ENCODE results near the gene ZNF609.
"Not testable (repeated sequence)": the region's sequence is repeated elsewhere in the genome, so short reads cannot be mapped to it uniquely, and the experiment has no call there.

Gene ZNF609

DNA sequence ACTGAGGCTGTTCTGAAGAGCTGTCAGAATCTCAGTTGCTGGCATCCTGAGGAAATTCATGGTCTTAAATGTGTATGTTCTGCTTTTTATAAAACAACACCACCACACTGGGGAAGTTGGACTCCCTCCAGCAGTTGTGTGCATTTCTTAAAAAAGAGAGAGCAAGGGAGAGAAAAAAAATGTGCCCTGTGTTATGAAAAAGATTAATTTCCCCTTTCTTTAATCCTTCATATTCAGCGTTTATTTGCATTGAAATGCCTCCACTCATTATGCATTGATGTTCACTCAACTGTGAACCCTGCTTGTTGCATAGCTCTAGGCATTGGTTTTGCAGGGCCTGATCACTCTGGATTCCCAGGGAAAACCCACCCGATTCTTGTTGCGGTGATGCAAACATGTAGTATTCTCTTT is 4.4 kb upstream of the ZNF609 start:
- DNase-seq (ENCODE audit: low read depth) = no peak
- H3K4me3 ChIP-seq (ENCODE audit: low read depth, low read length) = no peak overlapping the region

DNA sequence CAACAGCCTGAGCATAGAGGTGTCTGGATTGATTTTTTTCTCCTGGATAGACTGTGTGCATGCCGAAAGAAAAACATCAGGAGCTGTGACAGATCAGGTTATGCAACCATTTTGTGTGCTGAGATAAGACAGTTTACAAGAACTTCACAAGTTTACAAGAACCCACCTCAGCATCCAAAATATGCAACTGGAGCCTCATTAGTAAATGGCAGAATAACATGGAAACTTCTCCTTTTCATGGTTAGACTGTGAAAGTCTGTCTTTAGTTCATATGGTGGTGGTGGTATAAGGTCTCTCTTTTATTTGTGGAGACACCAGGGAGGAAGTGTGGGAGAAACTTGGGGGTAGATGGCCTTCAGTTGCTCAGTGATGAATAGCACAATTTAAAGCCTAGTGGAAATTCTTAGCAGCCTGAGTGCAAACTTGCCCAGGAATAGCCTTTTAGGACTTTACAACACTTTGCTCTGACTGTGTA is 3.7 kb upstream of the ZNF609 start:
- H3K4me3 ChIP-seq (ENCODE audit: low read depth, low read length) = no peak overlapping the region
- no peak for DNase-seq (ENCODE audit: low read depth)

DNA sequence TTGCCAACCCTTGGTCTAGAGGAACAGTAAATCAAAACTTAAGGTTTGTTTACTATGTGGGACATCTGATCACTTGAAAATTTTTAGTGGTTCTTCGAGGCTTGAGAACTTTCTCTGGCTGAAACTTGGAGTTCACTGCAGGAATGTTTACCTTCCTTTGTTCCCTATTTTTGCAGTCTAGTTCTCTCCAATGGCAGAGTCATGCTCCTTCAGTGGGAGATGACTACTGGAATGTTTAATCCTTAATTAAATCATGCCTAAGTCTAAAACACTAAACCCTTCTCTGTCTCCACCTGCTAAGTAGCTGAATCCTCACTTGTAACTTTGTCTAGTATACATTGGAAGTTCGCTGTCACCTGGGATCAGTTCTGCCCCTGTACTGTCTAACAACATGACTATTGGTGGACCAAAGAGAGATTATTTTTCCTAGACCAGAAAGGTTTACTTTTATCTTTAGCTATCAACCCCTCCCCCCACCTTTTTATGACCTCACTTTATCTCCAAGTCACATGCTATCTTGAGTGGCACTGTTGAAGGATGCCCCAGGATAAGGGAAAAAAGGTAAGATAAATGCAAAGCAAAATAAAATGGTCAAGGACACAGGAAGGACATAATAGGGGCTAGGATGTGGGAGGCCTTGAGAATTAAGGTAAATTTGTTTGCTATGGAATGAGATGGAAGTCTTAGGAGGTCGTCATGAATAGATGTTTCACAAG is 1.2 kb upstream of the ZNF609 start:
- no peak overlapping the region for H3K4me3 ChIP-seq (ENCODE audit: low read depth, low read length)
- no peak for DNase-seq (ENCODE audit: low read depth)

DNA sequence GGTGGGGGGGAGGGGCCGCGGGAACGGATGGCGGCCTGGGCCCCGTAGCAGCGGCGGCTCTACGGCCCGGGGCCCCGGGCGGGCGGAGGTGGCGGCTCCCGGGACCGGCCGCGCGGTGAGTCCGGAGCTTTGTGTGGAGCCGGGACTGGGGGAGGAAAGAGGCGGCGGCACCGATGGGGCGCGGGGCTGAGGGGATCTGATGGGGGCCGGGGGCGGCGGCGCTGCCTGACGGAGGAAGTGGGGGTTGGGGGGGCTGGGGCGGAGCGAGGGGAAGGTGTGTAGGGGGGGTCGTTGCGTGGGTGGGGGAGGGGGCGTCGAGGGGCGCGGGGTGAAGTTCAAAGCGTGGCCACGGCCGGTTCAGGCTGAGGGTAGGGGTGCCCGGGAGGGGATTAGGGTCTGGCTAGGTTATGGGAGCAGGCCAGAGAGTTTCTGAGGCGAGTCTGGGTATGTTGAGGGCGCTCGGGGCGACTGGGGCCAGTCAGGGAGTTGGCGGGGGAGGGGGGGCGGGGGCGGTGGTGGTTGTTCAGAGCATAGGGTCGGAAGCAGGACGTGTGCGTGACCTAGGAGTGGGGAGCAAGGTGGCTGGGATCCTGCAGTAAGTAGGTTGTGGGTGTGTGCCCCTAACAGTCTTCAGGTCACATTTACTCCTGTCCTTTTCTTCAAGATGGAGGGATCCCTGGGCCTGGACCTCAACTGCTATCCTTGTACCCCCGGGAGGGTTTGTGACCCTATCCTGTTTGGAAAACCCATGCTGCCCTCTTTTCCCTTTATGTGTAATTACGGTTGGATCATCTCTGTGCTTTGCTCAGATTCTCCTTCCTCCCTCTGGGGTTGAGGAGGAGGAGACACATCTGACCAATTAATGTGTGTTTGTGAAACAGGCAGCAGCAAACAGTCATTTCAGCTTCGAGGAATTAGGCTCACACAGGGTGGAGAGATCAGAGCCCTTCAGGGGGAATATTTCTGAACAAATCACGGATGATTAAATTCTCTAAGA is 644 bp downstream of the ZNF609 start:
- H3K4me3 ChIP-seq (ENCODE audit: low read depth, low read length) = peak overlapping the region; percentile 65
- peak; percentile 42 for DNase-seq (ENCODE audit: low read depth)

DNA sequence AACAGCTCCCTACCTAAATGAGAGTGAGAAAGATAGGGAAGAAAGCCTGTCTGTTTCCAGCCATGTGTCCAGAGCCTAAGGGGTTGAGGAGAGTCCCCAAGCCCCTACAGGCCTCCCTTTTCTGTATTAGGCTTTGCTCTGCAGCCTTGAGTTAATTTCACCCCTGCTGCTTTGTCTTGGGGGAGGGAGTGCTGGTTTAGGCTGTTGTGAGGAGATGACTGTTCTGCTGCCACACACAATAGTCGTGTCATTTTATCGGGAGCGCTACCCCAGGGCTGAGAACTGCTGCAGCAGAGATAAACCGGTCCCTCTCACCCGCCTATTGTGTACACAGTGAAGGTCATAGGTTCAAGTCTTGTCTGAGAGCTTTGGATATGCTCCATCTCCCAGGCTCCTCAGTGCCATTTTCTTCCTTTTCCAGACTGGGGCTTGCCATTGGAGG is 1.4 kb downstream of the ZNF609 start:
- no peak for DNase-seq (ENCODE audit: low read depth)
- peak overlapping the region; percentile 65 for H3K4me3 ChIP-seq (ENCODE audit: low read depth, low read length)

DNA sequence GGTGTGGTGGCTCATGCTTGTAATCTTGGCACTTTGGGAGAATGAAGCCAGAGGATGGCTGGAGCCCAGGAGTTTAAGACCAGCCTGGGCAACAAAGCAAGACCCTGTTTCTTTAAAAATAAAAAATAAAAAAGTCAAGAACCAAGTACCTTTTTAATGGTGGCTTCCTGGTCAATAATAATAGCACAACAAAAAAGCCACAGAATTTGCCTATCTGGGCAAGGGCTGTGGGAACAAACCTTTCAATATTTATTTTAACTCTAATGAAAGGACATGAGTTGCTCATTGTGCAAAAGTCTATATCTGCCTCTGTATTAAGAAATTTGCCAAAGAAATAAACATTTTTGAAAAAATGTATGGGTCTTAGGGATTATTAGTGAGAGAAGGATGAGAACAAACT is 2.1 kb downstream of the ZNF609 start:
- no peak overlapping the region for H3K4me3 ChIP-seq (ENCODE audit: low read depth, low read length)
- DNase-seq (ENCODE audit: low read depth) = no peak

DNA sequence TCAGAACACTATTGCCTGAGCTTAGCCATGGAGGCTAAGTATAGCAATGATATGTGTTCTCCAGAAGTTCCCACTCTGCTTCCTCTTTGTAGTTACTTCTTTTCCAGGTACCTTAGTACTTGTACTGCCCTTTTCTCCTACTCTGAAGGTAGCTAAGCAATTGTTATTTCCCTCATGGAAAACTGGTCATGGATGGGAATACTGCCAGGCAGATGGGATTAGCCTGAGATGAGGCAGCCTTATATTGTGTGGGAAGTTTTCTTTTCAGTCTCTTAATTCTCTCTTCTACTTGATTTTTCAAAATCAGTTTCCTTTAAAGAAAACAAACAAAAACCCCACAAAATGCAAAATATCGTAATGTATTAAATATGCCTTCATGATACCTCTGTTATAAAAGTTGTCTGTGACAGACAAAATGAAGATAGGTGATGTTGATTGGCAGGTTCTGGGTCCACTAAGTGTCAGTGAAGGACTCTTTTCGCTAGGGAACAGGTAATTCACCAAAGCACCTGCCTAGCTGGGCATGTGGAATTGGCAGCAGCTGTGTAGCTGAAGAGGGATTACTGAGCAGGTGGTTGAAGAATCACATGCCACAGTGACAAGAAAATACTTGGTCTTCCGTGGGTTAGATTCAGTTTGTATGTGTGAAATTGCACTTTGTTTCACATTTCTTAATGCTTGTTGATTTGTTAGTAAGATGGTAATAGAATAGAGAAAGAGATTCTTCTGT is 4.1 kb downstream of the ZNF609 start:
- no peak overlapping the region for H3K4me3 ChIP-seq (ENCODE audit: low read depth, low read length)
- no peak for DNase-seq (ENCODE audit: low read depth)

DNA sequence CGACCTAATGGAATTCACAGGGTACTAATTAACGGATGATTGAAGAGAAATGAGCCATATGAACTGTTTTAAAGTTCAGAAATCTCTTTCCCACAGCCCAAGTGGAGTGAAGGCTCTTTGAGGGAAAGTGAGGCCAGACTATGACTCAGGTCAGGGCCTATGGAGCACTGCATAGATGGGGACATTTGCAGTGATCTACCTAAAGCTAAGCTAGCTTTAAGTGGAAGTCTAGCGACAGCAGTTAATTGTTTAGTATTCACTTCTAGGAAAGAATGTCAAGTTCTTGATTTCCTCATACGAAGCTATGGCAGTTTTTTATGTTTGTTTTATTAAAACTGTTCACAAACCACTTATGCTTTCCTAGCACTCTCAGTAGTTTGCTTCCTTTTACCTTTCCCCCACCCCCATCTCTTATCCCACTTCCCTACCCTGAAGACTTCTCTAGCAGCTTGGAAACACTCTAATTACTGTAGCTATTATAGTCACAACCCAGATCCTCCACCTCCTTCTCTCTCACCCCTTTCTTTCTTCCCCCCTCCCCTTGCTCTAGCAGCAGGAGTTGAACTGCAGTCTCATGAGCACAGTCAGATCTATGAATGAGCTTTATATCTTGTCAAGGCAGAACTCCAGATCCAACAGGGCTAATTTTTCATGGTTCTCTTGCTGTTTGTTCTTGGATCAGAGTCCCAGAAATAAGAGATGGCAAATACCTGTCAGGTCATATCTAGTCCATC is 6.2 kb downstream of the ZNF609 start:
- no peak overlapping the region for H3K4me3 ChIP-seq (ENCODE audit: low read depth, low read length)
- DNase-seq (ENCODE audit: low read depth) = no peak

DNA sequence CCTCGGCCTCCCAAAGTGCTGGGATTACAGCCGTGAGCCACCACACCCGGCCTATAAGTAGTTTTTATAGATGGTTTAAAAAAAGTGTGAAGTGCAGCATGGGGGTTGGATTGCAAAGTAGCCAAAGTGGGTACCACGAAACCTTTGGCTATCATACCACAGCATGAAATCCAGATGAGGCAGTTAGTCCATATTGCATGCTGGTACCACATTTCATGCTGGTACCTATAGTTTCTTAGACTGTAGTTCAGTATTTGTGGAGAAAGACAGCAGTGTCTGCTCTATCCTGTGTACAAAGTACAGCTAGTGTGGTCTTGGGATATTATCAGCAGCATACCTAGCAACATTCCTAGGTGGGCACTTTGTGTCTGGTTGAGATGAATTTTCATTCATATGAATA is 11.8 kb downstream of the ZNF609 start:
- no peak overlapping the region for H3K4me3 ChIP-seq (ENCODE audit: low read depth, low read length)
- no peak for DNase-seq (ENCODE audit: low read depth)

DNA sequence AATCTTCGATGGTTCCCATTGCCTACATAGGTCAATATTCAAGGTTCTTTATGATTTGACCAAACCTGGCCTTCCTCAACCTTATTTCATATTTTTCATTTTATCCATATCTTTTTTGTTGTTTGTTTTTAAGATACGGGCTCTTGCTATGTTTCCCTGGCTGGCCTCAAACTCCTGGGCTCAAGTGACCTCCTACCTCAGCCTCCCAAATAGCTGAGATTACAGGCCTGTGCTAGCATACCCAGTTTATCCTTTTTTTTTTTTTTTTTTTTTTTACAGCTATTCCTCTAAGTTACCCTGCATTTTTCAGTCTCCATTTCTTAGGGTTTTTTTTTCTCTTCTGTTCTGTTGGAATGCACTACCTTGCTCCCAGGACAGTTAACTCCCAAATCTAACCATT is 14.5 kb downstream of the ZNF609 start:
- no peak for DNase-seq (ENCODE audit: low read depth)
- H3K4me3 ChIP-seq (ENCODE audit: low read depth, low read length) = no peak overlapping the region

DNA sequence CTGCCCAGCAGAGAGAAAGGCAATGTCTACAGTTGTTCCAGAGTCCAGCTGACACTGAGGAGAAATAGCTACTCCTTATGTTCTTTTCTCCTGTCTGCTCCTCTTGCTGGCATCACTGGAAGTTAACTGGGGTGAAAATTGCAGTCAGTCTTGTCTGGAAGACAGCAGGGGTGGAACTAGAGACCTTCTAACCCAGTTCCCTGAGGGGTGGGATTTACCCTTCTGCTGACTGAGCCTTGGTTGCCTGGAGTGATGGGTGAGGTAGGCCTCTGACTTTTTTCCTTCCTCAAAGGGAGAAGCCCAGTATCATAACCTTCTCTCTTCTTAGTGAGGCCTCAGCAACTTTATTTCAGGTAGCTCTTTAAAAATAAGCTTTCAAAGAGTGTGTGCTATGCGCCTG is 16.2 kb downstream of the ZNF609 start:
- DNase-seq (ENCODE audit: low read depth) = no peak
- no peak overlapping the region for H3K4me3 ChIP-seq (ENCODE audit: low read depth, low read length)

DNA sequence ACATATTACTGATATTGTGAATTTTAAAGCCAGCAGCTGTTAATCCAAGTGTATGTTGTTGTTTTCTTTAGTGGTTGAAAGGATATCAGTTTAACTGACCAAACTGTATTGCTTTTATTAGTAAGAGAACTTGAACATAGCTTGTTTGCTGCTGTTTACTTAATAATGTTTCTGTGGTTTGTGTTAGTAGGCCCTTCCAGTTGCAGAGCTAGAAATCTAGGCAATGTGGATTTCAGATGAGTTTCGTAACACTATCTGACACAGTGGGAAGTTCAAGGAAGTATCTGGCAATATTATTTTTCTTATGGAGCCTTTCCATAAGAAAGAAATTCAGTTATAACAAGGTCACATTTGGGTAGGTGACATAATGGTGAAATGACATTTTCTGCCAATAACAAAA is 18.5 kb downstream of the ZNF609 start:
- DNase-seq (ENCODE audit: low read depth) = peak; percentile 32
- H3K4me3 ChIP-seq (ENCODE audit: low read depth, low read length) = no peak overlapping the region

DNA sequence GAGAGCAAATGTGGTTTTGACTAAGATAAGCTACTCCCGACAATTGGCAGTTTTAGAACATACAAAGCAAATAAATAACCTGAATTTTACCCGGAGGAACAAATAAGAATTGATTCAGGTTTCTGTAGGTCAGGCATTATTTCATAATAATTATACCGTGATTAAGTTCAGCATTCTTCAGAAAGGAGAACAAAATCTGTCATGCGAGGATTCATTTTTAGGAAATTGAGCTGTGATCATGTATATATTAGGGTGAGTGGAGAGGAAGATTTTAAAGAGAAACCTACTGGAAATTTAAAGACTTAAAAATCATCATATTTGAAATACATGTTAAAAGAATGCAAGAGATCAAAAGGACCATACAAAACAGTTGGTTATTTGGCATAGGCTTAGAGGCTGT is 20.5 kb downstream of the ZNF609 start:
- H3K4me3 ChIP-seq (ENCODE audit: low read depth, low read length) = no peak overlapping the region
- no peak for DNase-seq (ENCODE audit: low read depth)

DNA sequence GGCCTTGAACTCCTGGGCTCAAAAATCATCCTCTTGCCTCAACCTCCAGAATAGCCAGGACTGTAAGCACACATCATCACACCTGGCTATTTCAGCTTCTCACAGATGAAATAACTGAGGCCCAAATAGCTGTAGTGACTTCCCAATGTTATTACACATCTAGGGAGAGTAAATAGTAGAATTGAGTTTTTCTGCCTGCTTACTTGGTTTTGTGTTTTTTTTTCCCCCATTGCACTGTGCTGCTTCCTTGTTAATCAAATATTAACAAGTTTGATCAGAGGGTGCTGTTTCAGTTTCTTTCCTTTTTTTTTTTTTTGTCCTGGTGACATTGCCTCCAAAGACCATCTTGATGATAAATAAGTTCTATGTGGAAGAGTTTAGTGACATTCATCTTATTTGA is 23.4 kb downstream of the ZNF609 start:
- no peak overlapping the region for H3K4me3 ChIP-seq (ENCODE audit: low read depth, low read length)
- DNase-seq (ENCODE audit: low read depth) = no peak

DNA sequence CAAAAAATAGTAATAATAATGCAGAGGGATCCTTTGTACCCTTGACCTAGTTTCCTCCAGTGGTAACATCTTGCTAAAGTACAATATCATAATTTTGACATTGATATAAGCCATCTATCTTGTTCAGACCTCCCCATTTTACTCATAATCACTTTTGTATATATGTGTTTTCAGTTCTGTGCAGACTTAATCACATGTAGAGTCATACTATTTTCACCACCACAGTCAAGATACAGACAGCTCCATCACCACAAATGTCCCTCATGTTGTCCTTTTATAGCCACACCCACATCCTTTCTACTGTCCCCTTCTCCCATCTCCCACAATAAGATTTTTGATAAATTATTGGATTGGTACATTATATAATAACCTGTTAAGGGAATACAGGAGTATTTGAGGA is 25.4 kb downstream of the ZNF609 start:
- H3K4me3 ChIP-seq (ENCODE audit: low read depth, low read length) = no peak overlapping the region
- DNase-seq (ENCODE audit: low read depth) = no peak

DNA sequence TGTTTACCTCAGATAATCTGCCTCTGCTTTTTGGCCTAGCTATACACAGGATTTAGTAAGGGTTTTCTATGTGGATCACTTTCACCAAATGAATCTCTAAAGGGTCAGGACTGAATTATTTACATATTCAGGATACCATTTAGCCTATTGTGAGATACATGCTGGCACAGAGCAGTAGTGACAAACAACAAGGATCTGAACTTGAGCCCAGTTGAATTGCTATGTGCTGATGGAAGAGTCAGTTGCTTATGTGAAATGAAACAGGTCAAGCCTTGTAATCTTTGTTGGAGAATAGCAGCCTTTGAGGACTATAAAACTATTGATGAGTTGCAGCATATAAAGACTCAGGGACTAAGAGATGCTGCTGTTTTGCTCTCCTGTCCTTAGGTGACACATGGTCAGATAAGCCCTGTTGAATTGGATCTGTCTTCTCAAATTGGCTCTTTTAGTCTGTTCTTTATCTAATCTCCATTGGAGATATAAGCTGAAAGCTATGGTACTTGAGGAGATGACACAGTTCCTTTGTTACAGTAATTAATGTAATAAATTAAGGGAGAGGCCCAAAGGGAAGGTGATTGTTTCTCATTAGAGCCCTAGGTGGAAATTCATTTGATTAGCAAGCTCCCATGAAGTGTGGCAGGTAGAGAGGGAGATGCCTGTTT is 30.4 kb downstream of the ZNF609 start:
- no peak for DNase-seq (ENCODE audit: low read depth)

DNA sequence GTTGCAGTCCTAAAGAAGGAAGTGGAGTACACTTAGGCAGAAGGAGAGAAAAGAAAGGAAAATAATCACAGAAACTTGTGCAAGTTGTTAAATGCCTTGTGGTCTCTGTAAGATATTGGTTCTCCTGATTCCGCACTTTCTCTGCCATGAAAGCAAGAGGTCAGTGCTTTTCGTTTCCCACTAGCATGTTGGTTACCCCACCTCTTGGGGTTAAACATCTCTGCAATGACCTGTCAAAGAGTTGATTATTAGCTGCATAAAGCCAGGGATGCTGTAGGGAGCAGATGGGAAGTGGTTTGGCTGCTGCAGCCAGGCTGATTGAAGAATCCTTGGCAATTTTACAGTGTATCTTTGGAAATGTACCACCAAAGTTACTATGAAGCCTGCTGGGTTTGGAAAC is 33.3 kb downstream of the ZNF609 start:
- no peak for DNase-seq (ENCODE audit: low read depth)
- no peak overlapping the region for H3K4me3 ChIP-seq (ENCODE audit: low read depth, low read length)

More for the DNA sequence above, 30.4 kb downstream of the ZNF609 start:
- H3K4me3 ChIP-seq (ENCODE audit: low read depth, low read length) = no peak overlapping the region

DNA sequence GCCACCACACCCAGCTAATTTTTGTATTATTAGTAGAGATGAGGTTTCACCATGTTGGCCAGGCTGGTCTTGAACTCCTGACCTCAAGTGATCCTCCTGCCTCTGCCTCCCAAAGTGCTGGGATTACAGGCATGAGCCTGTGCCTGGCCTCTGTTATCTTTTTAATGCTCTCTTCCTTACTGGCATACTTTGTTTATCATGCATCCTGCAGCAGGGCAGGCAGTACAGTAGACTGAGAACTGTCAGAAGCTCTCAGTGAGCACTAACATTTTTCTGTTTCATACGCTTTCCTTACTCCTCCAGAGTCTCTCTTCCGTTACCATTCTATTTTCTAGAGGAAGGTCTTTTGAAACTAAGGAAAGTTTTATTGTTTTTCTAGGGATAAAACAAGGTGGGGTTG is 35.6 kb downstream of the ZNF609 start:
- DNase-seq (ENCODE audit: low read depth) = not testable (repeated sequence)

More for the DNA sequence above, 35.6 kb downstream of the ZNF609 start:
- not testable (repeated sequence) for H3K4me3 ChIP-seq (ENCODE audit: low read depth, low read length)

Data from skeletal muscle cell (primary cell).